Psoas muscle (tissue), 8 donors: Measurements from ENCODE around the gene KIRREL3. TPM values are rescaled to one million over a fixed set of nuclear protein-coding genes. Genes with fewer than 3 reads are reported as not detected.

Experiments used
- ATAC-seq, 4 donors: fragments of 200-7000 bp; cut with Tn5 transposase; one replicate each; pipeline ENCODE4 v1.9.1; 2020; ENCODE audit warnings: moderate library complexity in 3 of 4, mild to moderate bottlenecking in 2 of 4
- DNase-seq, 2 donors: peaks; one replicate each; pipeline ENCODE4 v3.0.0-alpha.2; 2020
- H3K27ac ChIP-seq: fragments of 200-600 bp; one replicate; pipeline ENCODE4 v1.8.0; 2022
- H3K27me3 ChIP-seq, 3 donors: fragments of 200-600 bp in 1 of 3; one replicate each; pipeline versions ENCODE4 v1.6.1 to v1.8.0; 2013 to 2022; ENCODE audit warnings: low read length in 2 of 3, mild to moderate bottlenecking in 2 of 3, moderate library complexity in 1 of 3; ENCODE audit not compliant: insufficient read depth in 3 of 3
- H3K36me3 ChIP-seq, 2 donors: fragments of 200-600 bp in 1 of 2; one replicate each; pipeline versions ENCODE4 v1.6.1 to v1.8.0; 2013 to 2022; ENCODE audit warnings: low read depth in 1 of 2, mild to moderate bottlenecking in 1 of 2, moderate library complexity in 1 of 2; ENCODE audit not compliant: insufficient read depth in 1 of 2
- H3K4me1 ChIP-seq: fragments of 200-600 bp; one replicate; pipeline ENCODE4 v1.8.0; 2022
- H3K4me3 ChIP-seq: fragments of 200-600 bp; one replicate; pipeline ENCODE4 v1.8.0; 2022; ENCODE audit warnings: mild to moderate bottlenecking
- H3K9me3 ChIP-seq: fragments of 200-600 bp; one replicate; pipeline ENCODE4 v1.8.0; 2022
- WGBS, 3 donors: extraction: QIAGEN DNeasy Blood & Tissue Kit; methylation state at CpG; one replicate each; pipeline versions ENCODE4 v1.1.6 to v1.1.7; 2013; 5-methylcytosine and 5-hydroxymethylcytosine counted together
- intact Hi-C, 2 donors: fragments of 100-400 bp; cut with DNase I; formaldehyde crosslinking; loops; one replicate each; pipeline versions ENCODE4 v1.11.0 to v1.14.2; 2022
- polyA plus RNA-seq, 3 donors: library from polyadenylated mRNA; stranded (reverse); fragments of 200-250 nt; gene quantifications; one replicate each; pipeline ENCODE4 v1.2.3, GENCODE V29; 2013
- total RNA-seq, 4 donors: library from RNA; stranded (reverse); fragmentation: NEBNext Ultra II Directional in 2 of 4; extraction: Animal tissue kit (Norgen Biotek cat#: 25700) in 2 of 4; gene quantifications; one replicate each; pipeline versions ENCODE4 v1.2.1 to v1.2.4, GENCODE V29; 2021 to 2023
- TF ChIP-seq, protein P1 (sequence below): fragments of 200-600 bp; IDR thresholded peaks from one replicate; pipeline ENCODE4 v1.8.0; 2022; ENCODE audit warnings: antibody characterized with exemption
- donor health status: healthy with polysubstance abuse.
- donor health status: DM: no; HTN: no; CAD: no; lungs with moderate emphysema.
- donor health status: Bipolar disorder and iron deficiency.
- donor health status: healthy.
- donor health status: DM: yes; HTN: yes; CAD: no.
- donor health status: DM: no; HTN: no; CAD: no.
- donor health status: DM: no; HTN: no; CAD: no.
- donor health status: DM: yes; HTN: yes; CAD: no.

KIRREL3 gene
- total and polyA plus RNA-seq, 7 donors, result 0.04 TPM; not detected in 6

DNA sequence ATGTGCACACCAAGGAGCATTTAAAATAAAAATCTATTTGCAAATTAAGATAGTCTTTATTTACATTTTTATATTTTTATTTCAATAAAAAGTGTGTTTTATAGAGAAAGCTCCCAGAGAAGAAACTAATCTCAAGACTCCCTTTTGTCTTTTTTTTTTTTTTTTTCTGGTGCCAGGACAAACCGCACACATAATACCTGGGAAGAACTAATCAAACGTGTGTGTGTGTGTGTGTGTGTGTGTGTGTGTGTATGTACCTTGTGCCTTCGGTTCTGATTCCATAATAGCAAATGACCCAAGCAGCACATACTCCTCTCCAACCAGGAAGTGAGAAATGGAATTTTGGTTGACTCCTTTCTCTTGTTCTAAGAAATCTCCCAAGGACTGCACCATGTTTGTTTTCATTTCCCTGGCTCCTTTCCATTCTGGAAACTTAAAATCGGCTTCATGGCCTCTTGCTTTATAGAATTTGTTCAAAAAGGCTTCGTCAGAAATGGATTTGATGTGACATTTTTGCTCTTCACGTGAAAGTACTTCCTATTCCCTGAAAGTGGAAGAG is 579.8 kb downstream of the KIRREL3 start:
- WGBS, 3 donors, result 41 to 55% (median 54%) methylated on average over 6 of the region's 6 CpGs
- H3K27me3 ChIP-seq, result no peaks in the 10 kb centered on the region
- no peaks in the 10 kb centered on the region for H3K4me1 ChIP-seq
- no peaks in the 10 kb centered on the region for H3K9me3 ChIP-seq
- intact Hi-C loops, result no loop called here
- TF ChIP-seq, protein P1, sequence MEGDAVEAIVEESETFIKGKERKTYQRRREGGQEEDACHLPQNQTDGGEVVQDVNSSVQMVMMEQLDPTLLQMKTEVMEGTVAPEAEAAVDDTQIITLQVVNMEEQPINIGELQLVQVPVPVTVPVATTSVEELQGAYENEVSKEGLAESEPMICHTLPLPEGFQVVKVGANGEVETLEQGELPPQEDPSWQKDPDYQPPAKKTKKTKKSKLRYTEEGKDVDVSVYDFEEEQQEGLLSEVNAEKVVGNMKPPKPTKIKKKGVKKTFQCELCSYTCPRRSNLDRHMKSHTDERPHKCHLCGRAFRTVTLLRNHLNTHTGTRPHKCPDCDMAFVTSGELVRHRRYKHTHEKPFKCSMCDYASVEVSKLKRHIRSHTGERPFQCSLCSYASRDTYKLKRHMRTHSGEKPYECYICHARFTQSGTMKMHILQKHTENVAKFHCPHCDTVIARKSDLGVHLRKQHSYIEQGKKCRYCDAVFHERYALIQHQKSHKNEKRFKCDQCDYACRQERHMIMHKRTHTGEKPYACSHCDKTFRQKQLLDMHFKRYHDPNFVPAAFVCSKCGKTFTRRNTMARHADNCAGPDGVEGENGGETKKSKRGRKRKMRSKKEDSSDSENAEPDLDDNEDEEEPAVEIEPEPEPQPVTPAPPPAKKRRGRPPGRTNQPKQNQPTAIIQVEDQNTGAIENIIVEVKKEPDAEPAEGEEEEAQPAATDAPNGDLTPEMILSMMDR, result no peak
- no peak for ATAC-seq
- no peaks in the 10 kb centered on the region for H3K36me3 ChIP-seq
- no peak overlapping the region for H3K4me3 ChIP-seq
- no peak overlapping the region for H3K27ac ChIP-seq
- no peak for DNase-seq

DNA sequence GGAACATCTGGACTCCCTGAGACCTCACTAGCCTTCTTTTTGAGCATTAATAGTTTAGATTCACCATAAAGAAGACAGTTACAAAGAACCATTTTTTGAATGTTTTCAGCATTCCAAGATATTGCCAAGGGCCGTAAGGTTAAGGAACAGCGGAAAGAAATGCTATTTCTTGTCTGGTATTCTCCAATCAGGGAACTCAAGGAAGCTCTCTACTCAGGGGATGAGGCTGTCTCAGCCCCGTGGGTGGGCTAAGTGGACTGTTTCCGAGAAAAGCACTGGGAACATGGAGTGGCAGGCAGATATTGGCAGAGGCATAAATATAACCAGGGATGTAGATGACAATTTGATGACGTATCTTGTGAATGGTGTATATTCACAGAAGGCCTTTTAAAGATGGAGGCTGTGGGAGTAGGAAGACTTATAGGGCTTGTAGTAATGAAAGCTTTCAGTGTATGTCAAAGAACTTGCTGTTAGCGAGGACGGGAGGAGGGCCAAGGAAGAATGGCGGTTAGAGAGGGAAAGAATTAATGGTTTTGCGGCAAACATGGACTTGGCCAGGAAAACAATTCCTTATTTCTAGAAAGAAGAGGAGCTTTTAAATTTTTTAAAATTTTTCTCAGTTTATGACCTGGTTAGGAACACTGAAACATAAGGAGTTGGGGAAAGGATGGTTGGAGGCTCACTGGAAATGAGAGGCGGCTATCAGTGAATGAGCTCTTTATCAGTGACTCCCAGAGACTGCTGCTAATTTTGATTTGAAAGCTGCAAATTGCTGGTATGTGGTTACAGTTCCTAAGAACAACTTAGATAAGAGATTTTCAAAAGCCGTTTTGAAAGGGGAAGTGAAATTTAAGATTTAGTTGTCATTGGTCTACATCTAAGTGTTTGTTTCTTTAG is 580.5 kb downstream of the KIRREL3 start:
- H3K4me1 ChIP-seq, result no peaks in the 10 kb centered on the region
- H3K9me3 ChIP-seq, result no peaks in the 10 kb centered on the region
- TF ChIP-seq, protein P1, result no peak
- intact Hi-C loops, result loop anchor here in 1 of 2 donors (5.0 kb wide), 1 partner anchor 108 kb away; no protein-coding TSS in a partner anchor
- 81 to 85% (median 85%) methylated on average over 11 of the region's 11 CpGs for WGBS, 3 donors
- no peaks in the 10 kb centered on the region for H3K27me3 ChIP-seq
- H3K27ac ChIP-seq, result no peak overlapping the region
- ATAC-seq (no peak), DNase-seq (no peak)
- no peaks in the 10 kb centered on the region for H3K36me3 ChIP-seq
- H3K4me3 ChIP-seq, result no peak overlapping the region

DNA sequence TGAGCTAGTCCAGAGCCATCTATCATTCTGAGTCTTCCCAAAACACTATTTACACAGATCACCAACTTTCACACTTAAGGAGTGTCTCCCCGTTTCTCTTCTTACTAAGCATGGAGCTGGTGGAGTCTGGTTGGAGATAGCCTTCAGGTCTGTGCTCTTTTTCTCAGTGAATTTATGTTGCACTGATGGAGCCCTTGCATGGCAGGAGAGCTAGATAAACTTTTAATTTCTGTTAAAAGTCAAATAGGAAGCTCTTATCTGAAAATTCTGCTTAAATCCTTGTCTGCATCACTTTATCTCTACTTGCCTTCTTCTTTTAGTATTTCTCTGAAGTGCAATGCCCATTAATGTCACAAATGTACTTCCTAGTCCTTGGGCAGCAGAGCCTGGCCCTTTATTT is 581.7 kb downstream of the KIRREL3 start:
- intact Hi-C loops, result loop anchor here in 1 of 2 donors (5.0 kb wide), 1 partner anchor 107 kb away; no protein-coding TSS in a partner anchor
- no peak overlapping the region for H3K4me3 ChIP-seq
- TF ChIP-seq, protein P1, result no peak
- no peaks in the 10 kb centered on the region for H3K4me1 ChIP-seq
- no peaks in the 10 kb centered on the region for H3K9me3 ChIP-seq
- ATAC-seq (no peak), DNase-seq (no peak)
- no peaks in the 10 kb centered on the region for H3K27me3 ChIP-seq
- H3K27ac ChIP-seq, result no peak overlapping the region
- H3K36me3 ChIP-seq, result no peaks in the 10 kb centered on the region
- WGBS, 3 donors, result 0 to 63% (median 60%) methylated on average over 1 of the region's 1 CpG

DNA sequence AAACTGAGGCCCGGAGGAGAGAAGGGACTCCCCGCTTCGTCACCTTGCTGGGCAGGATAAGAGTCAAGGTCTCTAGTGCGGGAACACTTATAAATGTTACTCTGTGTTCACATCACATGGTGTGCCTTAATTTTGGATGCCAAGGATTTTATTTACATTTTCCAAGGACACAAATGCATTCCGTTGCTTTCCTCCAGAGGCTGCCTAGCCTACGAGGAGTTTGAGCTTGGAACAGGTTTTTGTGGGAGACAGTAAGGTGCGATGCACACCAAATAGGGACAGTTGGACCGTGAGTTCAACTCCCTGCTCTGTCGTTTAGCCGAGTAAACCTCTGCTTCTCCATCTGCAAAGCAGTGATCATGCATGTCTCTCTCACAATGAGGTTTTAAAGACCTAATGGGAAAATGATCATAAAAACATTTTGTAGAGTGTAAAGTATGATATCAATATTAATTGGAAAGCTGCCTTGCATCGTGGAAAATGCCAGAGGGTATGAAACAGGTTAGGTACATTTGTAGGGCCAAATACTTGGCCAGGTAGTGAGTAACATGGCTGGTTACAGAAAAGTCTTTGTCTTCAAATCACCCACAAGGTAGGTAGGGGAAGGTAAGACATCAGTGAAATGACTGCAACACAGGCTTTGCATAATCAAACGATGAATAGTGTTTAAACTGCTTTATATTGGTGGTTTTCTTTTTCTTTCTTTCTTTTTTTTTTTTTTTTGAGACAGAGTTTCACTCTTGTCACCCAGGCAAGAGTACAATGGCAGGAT is 583.3 kb downstream of the KIRREL3 start:
- no peaks in the 10 kb centered on the region for H3K36me3 ChIP-seq
- TF ChIP-seq, protein P1, result no peak
- H3K4me3 ChIP-seq, result peak overlapping the region; percentile 74
- no peaks in the 10 kb centered on the region for H3K27me3 ChIP-seq
- DNase-seq, result no peak
- ATAC-seq, result no peak
- 66 to 73% (median 72%) methylated on average over 12 of the region's 12 CpGs for WGBS, 3 donors
- H3K4me1 ChIP-seq, result no peaks in the 10 kb centered on the region
- peak overlapping the region; percentile 71 for H3K27ac ChIP-seq
- intact Hi-C loops, result loop anchor here in 1 of 2 donors (5.0 kb wide), 1 partner anchor 105 kb away; no protein-coding TSS in a partner anchor
- H3K9me3 ChIP-seq, result no peaks in the 10 kb centered on the region
